B cell (primary cell): ENCODE measurements around the gene PPP1R14B. TPM values are rescaled to one million over a fixed set of nuclear protein-coding genes. Genes with fewer than 3 reads are reported as not detected.

Experiments used
- ATAC-seq: fragments of 200-7000 bp; cut with Tn5 transposase; one replicate; pipeline ENCODE4 v1.10.0; 2021; ENCODE audit warnings: low read depth, mild to moderate bottlenecking, moderate number of reproducible peaks, moderate library complexity
- CTCF ChIA-PET: fragments of 350-600 bp; sonication (Branson Sonifier 250); formaldehyde crosslinking; loops from one replicate; lab custom pipeline; 2021; ENCODE audit warnings: antibody characterized with exemption, inconsistent platforms; lab: Charles Lee
- POLR2A ChIA-PET: fragments of 350-600 bp; sonication (Branson Sonifier 250); formaldehyde crosslinking; loops from one replicate; lab custom pipeline; 2021; ENCODE audit warnings: antibody characterized with exemption; lab: Charles Lee
- DNase-seq: peaks from one replicate; pipeline ENCODE4 v3.0.0; 2013
- H2AFZ ChIP-seq: 2 replicates; pipeline ENCODE4 v1.6.1; 2012; ENCODE audit warnings: mild to moderate bottlenecking, low read depth, low read length; ENCODE audit not compliant: insufficient read depth, poor library complexity, severe bottlenecking
- H3K27ac ChIP-seq, 2 donors: 1 replicate in 1 of 2; 2 replicates in 1 of 2; pipeline ENCODE4 v1.5.1; 2012 to 2013; ENCODE audit warnings: low read length in 2 of 2, mild to moderate bottlenecking in 2 of 2, moderate library complexity in 1 of 2
- H3K27me3 ChIP-seq, 4 experiments: fragments of 200-600 bp in 1 of 4; sonication (generic) in 1 of 4; replicated peaks in 1 of 4; 1 replicate in 2 of 4; 2 replicates in 2 of 4; pipeline versions ENCODE4 v1.6.1 to v1.7.0; 2013 to 2016; ENCODE audit warnings: low read length in 3 of 4, mild to moderate bottlenecking in 2 of 4, mixed read lengths in 1 of 4, moderate library complexity in 1 of 4; ENCODE audit not compliant: insufficient read depth in 4 of 4, control insufficient read depth in 3 of 4; ENCODE audit errors: control extremely low read depth in 1 of 4
- H3K36me3 ChIP-seq, 2 experiments: replicated peaks in 1 of 2; 1 replicate in 1 of 2; 2 replicates in 1 of 2; pipeline versions ENCODE4 v1.6.1 to v1.7.1; 2013; ENCODE audit warnings: low read length in 1 of 2; ENCODE audit not compliant: insufficient read depth in 2 of 2, control insufficient read depth in 1 of 2; ENCODE audit errors: control extremely low read depth in 1 of 2, extremely low read depth in 1 of 2
- H3K4me1 ChIP-seq, 2 donors: fragments of 200-600 bp in 1 of 2; sonication (generic) in 1 of 2; 1 replicate in 1 of 2; 2 replicates in 1 of 2; pipeline versions ENCODE4 v1.5.1 to v1.6.1; 2013 to 2017; ENCODE audit warnings: low read length in 2 of 2; ENCODE audit not compliant: control insufficient read depth in 2 of 2, insufficient read depth in 2 of 2
- H3K4me2 ChIP-seq: replicated peaks from 2 replicates; pipeline ENCODE3; 2012; ENCODE audit warnings: mild to moderate bottlenecking, low read depth, low read length; ENCODE audit not compliant: poor library complexity, severe bottlenecking
- H3K4me3 ChIP-seq, 5 experiments: fragments of 200-600 bp in 1 of 5; sonication (generic) in 1 of 5; 1 replicate in 3 of 5; 2 replicates in 2 of 5; pipeline versions ENCODE4 v1.5.1 to v1.7.0; 2011 to 2016; ENCODE audit warnings: low read length in 4 of 5, mild to moderate bottlenecking in 4 of 5, low read depth in 2 of 5, control low read depth in 1 of 5, moderate library complexity in 1 of 5; ENCODE audit not compliant: insufficient read depth in 1 of 5; ENCODE audit errors: control extremely low read depth in 1 of 5, extremely low read depth in 1 of 5
- H3K79me2 ChIP-seq: fragments of 200-600 bp; sonication (generic); one replicate; pipeline ENCODE4 v1.6.0; 2016; ENCODE audit warnings: low read length; ENCODE audit not compliant: control insufficient read depth, insufficient read depth
- H3K9ac ChIP-seq: fragments of 200-600 bp; sonication (generic); 2 replicates; pipeline ENCODE4 v1.6.1; 2017; ENCODE audit warnings: mild to moderate bottlenecking, low read length, moderate library complexity
- H3K9me3 ChIP-seq, 3 donors: one replicate each; pipeline versions ENCODE4 v1.6.1 to v1.7.1; 2013; ENCODE audit warnings: low read length in 2 of 3; ENCODE audit not compliant: control insufficient read depth in 2 of 3, insufficient read depth in 1 of 3; ENCODE audit errors: control extremely low read depth in 1 of 3
- H4K20me1 ChIP-seq: 2 replicates; pipeline ENCODE4 v1.6.0; 2012; ENCODE audit warnings: mild to moderate bottlenecking, low read length; ENCODE audit not compliant: insufficient read depth, control insufficient read depth, poor library complexity, severe bottlenecking
- H3K27ac Mint-ChIP-seq: one replicate; pipeline ENCODE4 v1.8.0; 2021; ENCODE audit warnings: mixed read lengths
- H3K27me3 Mint-ChIP-seq: one replicate; pipeline ENCODE4 v1.8.0; 2021; ENCODE audit warnings: mixed read lengths
- H3K4me1 Mint-ChIP-seq: one replicate; pipeline ENCODE4 v1.8.0; 2021; ENCODE audit warnings: mixed read lengths
- H3K4me3 Mint-ChIP-seq: one replicate; pipeline ENCODE4 v1.8.0; 2021; ENCODE audit warnings: mixed read lengths
- H3K9me3 Mint-ChIP-seq: one replicate; pipeline ENCODE4 v1.8.0; 2022; ENCODE audit warnings: mixed read lengths; ENCODE audit not compliant: insufficient read depth
- EZH2 ChIP-seq: IDR thresholded peaks from 2 replicates; pipeline ENCODE4 v1.6.1; 2012; ENCODE audit warnings: borderline replicate concordance, low read depth, mild to moderate bottlenecking, moderate library complexity, low read length; ENCODE audit not compliant: insufficient read depth, poor library complexity, severe bottlenecking
- WGBS: methylation state at CpG from one replicate; pipeline ENCODE4 v1.1.5; 2013; ENCODE audit warnings: missing lambda C conversion rate; ENCODE audit not compliant: insufficient coverage; 5-methylcytosine and 5-hydroxymethylcytosine counted together
- intact Hi-C: fragments of 100-400 bp; cut with micrococcal nuclease; formaldehyde crosslinking; loops from one replicate; pipeline ENCODE4 v1.10.0; 2022
- polyA plus RNA-seq: library from polyadenylated mRNA; depleted of rRNA; stranded (reverse); fragments of >200 nt; gene quantifications from 2 replicates; pipeline ENCODE4 v1.2.3, GENCODE V29; 2012
- small RNA-seq: library from RNA; depleted of rRNA; stranded (forward); fragments of <200 nt; gene quantifications from one replicate; pipeline ENCODE3, GENCODE V24; 2012; ENCODE audit warnings: low replicate concordance, low read depth; ENCODE audit not compliant: insufficient read length
- total RNA-seq, 2 donors: library from RNA; stranded (reverse); fragments of 120-200 nt in 1 of 2; gene quantifications; 1 replicate in 1 of 2; 2 replicates in 1 of 2; pipeline versions ENCODE4 v1.2.3 to v1.2.4, GENCODE V29; 2013 to 2022
- TF ChIP-seq, protein P1 (sequence below): fragments of 200-600 bp; IDR thresholded peaks from one replicate; pipeline ENCODE4 v1.8.0; 2022; ENCODE audit warnings: antibody characterized with exemption, mild to moderate bottlenecking

Gene PPP1R14B
- total and polyA plus RNA-seq, 2 donors (not counting 1 experiment from before 2014, with no cell fraction given) = 41.2 to 51.0 TPM

GRCh38 chr11:64196626-64197025 lies 50.1 kb downstream of the PPP1R14B start:
- DNase-seq = no peak
- Mint-ChIP-seq H3K9me3 (no peaks in the 10 kb centered on the region), H3K4me3 (no peak overlapping the region), H3K27ac (no peak overlapping the region), H3K27me3 (no peaks in the 10 kb centered on the region), H3K4me1 (peaks cover 8% of the 10 kb centered on the region)
- H3K4me1 ChIP-seq = peaks cover 4 to 6% of the 10 kb centered on the region in 2 donors
- no peak overlapping the region for H3K9ac ChIP-seq
- POLR2A ChIA-PET = interaction anchor here (0.6 kb wide), 1 partner anchor 33 kb away, joined by 3 read pairs; no protein-coding TSS in a partner anchor
- TF ChIP-seq EZH2 = no peak
- TF ChIP-seq, protein P1, sequence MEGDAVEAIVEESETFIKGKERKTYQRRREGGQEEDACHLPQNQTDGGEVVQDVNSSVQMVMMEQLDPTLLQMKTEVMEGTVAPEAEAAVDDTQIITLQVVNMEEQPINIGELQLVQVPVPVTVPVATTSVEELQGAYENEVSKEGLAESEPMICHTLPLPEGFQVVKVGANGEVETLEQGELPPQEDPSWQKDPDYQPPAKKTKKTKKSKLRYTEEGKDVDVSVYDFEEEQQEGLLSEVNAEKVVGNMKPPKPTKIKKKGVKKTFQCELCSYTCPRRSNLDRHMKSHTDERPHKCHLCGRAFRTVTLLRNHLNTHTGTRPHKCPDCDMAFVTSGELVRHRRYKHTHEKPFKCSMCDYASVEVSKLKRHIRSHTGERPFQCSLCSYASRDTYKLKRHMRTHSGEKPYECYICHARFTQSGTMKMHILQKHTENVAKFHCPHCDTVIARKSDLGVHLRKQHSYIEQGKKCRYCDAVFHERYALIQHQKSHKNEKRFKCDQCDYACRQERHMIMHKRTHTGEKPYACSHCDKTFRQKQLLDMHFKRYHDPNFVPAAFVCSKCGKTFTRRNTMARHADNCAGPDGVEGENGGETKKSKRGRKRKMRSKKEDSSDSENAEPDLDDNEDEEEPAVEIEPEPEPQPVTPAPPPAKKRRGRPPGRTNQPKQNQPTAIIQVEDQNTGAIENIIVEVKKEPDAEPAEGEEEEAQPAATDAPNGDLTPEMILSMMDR = no peak
- no peak for ATAC-seq
- H3K4me2 ChIP-seq = no peak overlapping the region
- peaks cover 37% of the 10 kb centered on the region for H4K20me1 ChIP-seq
- 98% methylated on average over 6 of the region's 9 CpGs for WGBS
- no peaks in the 10 kb centered on the region for H3K27me3 ChIP-seq
- peaks cover 8% of the 10 kb centered on the region for H3K79me2 ChIP-seq
- no peak overlapping the region for H2AFZ ChIP-seq
- no peak overlapping the region for H3K27ac ChIP-seq
- H3K4me3 ChIP-seq = no peak overlapping the region
- no peaks in the 10 kb centered on the region for H3K9me3 ChIP-seq
- intact Hi-C loops = no loop called here
- H3K36me3 ChIP-seq = peaks cover 13 to 84% of the 10 kb centered on the region in 2 experiments
- CTCF ChIA-PET = interaction anchor here (0.6 to 3.2 kb wide), 5 partner anchors 8 to 317 kb away, joined by 3 to 12 read pairs (median 4); no protein-coding TSS in a partner anchor

Small RNAs within 50 kb of the gene (small RNA-seq; reads per million reads assigned to genes)
- gene RF00019 = not detected

Other genes starting within 250 kb of the PPP1R14B start
- not detected in 2 replicates for gene FLRT1, start 211.0 kb downstream of the PPP1R14B start, total RNA-seq
- gene FLRT1, start 211.0 kb downstream of the PPP1R14B start, polyA plus RNA-seq = not detected in 2 replicates
- gene MACROD1, start 80.8 kb downstream of the PPP1R14B start, total RNA-seq = 6.8 and 8.6 TPM in 2 replicates
- gene MACROD1, start 80.8 kb downstream of the PPP1R14B start, polyA plus RNA-seq = 2.7 and 3.6 TPM in 2 replicates
- 78.7 and 87.8 TPM in 2 replicates for gene STIP1, start 60.8 kb downstream of the PPP1R14B start, total RNA-seq
- gene STIP1, start 60.8 kb downstream of the PPP1R14B start, polyA plus RNA-seq = 42.1 and 49.8 TPM in 2 replicates
- gene FERMT3, start 40.2 kb downstream of the PPP1R14B start, total RNA-seq = 96.2 and 106 TPM in 2 replicates
- gene FERMT3, start 40.2 kb downstream of the PPP1R14B start, polyA plus RNA-seq = 152 and 170 TPM in 2 replicates
- 59.6 and 62.0 TPM in 2 replicates for gene TRPT1, start 20.8 kb downstream of the PPP1R14B start, total RNA-seq
- gene TRPT1, start 20.8 kb downstream of the PPP1R14B start, polyA plus RNA-seq = 112 and 145 TPM in 2 replicates
- 97.2 and 104 TPM in 2 replicates for gene NUDT22, start 20.7 kb downstream of the PPP1R14B start, total RNA-seq
- 109 and 139 TPM in 2 replicates for gene NUDT22, start 20.7 kb downstream of the PPP1R14B start, polyA plus RNA-seq
- 65.9 and 74.4 TPM in 2 replicates for gene DNAJC4, start 16.4 kb downstream of the PPP1R14B start, total RNA-seq
- gene DNAJC4, start 16.4 kb downstream of the PPP1R14B start, polyA plus RNA-seq = 93.1 and 105 TPM in 2 replicates
- 152 and 153 TPM in 2 replicates for gene VEGFB, start 12.4 kb downstream of the PPP1R14B start, total RNA-seq
- gene VEGFB, start 12.4 kb downstream of the PPP1R14B start, polyA plus RNA-seq = 56.4 and 64.6 TPM in 2 replicates
- gene FKBP2, start 5.8 kb downstream of the PPP1R14B start, total RNA-seq = 23.7 and 25.7 TPM in 2 replicates
- gene FKBP2, start 5.8 kb downstream of the PPP1R14B start, polyA plus RNA-seq = 38.2 and 56.5 TPM in 2 replicates
- 7.6 and 8.1 TPM in 2 replicates for gene PLCB3, start 4.6 kb upstream of the PPP1R14B start, total RNA-seq
- 2.7 and 3.0 TPM in 2 replicates for gene PLCB3, start 4.6 kb upstream of the PPP1R14B start, polyA plus RNA-seq
- 24.0 and 25.0 TPM in 2 replicates for gene BAD, start 37.7 kb upstream of the PPP1R14B start, total RNA-seq
- gene BAD, start 37.7 kb upstream of the PPP1R14B start, polyA plus RNA-seq = 22.7 and 39.1 TPM in 2 replicates
- 62.5 and 66.1 TPM in 2 replicates for gene GPR137, start 38.9 kb upstream of the PPP1R14B start, total RNA-seq
- gene GPR137, start 38.9 kb upstream of the PPP1R14B start, polyA plus RNA-seq = 49.9 and 58.8 TPM in 2 replicates
- 0.32 and 0.39 TPM in 2 replicates for gene KCNK4, start 44.4 kb upstream of the PPP1R14B start, total RNA-seq
- 0.09 TPM in 1 of 2 replicates, not detected in the other for gene KCNK4, start 44.4 kb upstream of the PPP1R14B start, polyA plus RNA-seq
- not detected in 2 replicates for gene CATSPERZ, start 53.4 kb upstream of the PPP1R14B start, total RNA-seq
- 0.39 TPM in 1 of 2 replicates, not detected in the other for gene CATSPERZ, start 53.4 kb upstream of the PPP1R14B start, polyA plus RNA-seq
- 39.6 and 43.1 TPM in 2 replicates for gene ESRRA, start 58.6 kb upstream of the PPP1R14B start, total RNA-seq
- 16.3 and 19.5 TPM in 2 replicates for gene ESRRA, start 58.6 kb upstream of the PPP1R14B start, polyA plus RNA-seq
- 133 and 143 TPM in 2 replicates for gene TRMT112, start 70.6 kb upstream of the PPP1R14B start, total RNA-seq
- 203 and 231 TPM in 2 replicates for gene TRMT112, start 70.6 kb upstream of the PPP1R14B start, polyA plus RNA-seq
- 50.4 and 56.3 TPM in 2 replicates for gene PRDX5, start 71.2 kb upstream of the PPP1R14B start, total RNA-seq
- 95.5 and 96.9 TPM in 2 replicates for gene PRDX5, start 71.2 kb upstream of the PPP1R14B start, polyA plus RNA-seq
- gene CCDC88B, start 93.3 kb upstream of the PPP1R14B start, total RNA-seq = 172 and 180 TPM in 2 replicates
- gene CCDC88B, start 93.3 kb upstream of the PPP1R14B start, polyA plus RNA-seq = 208 and 230 TPM in 2 replicates
- 22.6 and 24.2 TPM in 2 replicates for gene RPS6KA4, start 112.2 kb upstream of the PPP1R14B start, total RNA-seq
- gene RPS6KA4, start 112.2 kb upstream of the PPP1R14B start, polyA plus RNA-seq = 30.4 and 32.5 TPM in 2 replicates